Keratinocyte (primary cell): ENCODE measurements around the gene CYP2D6.
"Not testable (repeated sequence)": the region's sequence is repeated elsewhere in the genome, so short reads cannot be mapped to it uniquely, and the experiment has no call there.

Experiments
- EZH2 ChIP-seq: IDR thresholded peaks from one replicate; pipeline ENCODE4 v1.6.1; 2012; ENCODE audit warnings: inconsistent platforms, mild to moderate bottlenecking, low read length, moderate library complexity
- TF ChIP-seq, protein P1 (sequence below), 3 experiments: IDR thresholded peaks in 1 of 3; conservative IDR thresholded peaks in 1 of 3; optimal IDR thresholded peaks in 1 of 3; 2 replicates in 2 of 3; 3 replicates in 1 of 3; pipeline versions ENCODE3 to v1.5.1; 2011; ENCODE audit warnings: low read length in 3 of 3, mild to moderate bottlenecking in 3 of 3, moderate library complexity in 2 of 3, control low read depth in 1 of 3, inconsistent platforms in 1 of 3; ENCODE audit not compliant: insufficient read depth in 2 of 3; ENCODE audit errors: extremely low read depth in 1 of 3

DNA sequence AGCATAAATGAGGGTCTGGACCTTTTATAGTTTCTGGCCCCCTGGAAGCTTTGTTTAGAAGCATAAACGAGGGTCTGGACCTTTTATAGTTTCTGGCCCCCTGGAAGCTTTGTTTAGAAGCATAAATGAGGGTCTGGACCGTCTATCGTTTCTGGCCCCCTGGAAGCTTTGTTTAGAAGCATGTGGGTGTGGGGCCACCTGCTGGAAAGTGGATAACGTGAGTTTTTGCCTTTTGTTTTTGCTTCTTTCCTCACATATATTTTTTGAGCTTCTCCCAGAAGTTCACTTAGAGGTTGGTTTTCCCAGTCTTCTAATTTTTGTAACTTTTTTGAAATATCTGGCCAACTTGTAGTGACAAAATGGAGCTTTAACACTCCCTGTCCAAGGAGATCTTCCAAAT, 17.8 kb downstream of the CYP2D6 start:
- TF ChIP-seq, protein P1, sequence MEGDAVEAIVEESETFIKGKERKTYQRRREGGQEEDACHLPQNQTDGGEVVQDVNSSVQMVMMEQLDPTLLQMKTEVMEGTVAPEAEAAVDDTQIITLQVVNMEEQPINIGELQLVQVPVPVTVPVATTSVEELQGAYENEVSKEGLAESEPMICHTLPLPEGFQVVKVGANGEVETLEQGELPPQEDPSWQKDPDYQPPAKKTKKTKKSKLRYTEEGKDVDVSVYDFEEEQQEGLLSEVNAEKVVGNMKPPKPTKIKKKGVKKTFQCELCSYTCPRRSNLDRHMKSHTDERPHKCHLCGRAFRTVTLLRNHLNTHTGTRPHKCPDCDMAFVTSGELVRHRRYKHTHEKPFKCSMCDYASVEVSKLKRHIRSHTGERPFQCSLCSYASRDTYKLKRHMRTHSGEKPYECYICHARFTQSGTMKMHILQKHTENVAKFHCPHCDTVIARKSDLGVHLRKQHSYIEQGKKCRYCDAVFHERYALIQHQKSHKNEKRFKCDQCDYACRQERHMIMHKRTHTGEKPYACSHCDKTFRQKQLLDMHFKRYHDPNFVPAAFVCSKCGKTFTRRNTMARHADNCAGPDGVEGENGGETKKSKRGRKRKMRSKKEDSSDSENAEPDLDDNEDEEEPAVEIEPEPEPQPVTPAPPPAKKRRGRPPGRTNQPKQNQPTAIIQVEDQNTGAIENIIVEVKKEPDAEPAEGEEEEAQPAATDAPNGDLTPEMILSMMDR (optimal IDR thresholded peaks at IDR 0.05 in 1 of 3, IDR thresholded peaks at IDR 0.05 in 1 of 3, conservative IDR thresholded peaks at IDR 0.05 in 1 of 3; ENCODE audit: extremely low read depth in 1 of 3, insufficient read depth in 2 of 3, low read length in 3 of 3) = not testable (repeated sequence)
- not testable (repeated sequence) for TF ChIP-seq EZH2
